ENCODE measurements around the gene NHS.
"Not testable (repeated sequence)": the region's sequence is repeated elsewhere in the genome, so short reads cannot be mapped to it uniquely, and the experiment has no call there.

The NHS gene

DNA sequence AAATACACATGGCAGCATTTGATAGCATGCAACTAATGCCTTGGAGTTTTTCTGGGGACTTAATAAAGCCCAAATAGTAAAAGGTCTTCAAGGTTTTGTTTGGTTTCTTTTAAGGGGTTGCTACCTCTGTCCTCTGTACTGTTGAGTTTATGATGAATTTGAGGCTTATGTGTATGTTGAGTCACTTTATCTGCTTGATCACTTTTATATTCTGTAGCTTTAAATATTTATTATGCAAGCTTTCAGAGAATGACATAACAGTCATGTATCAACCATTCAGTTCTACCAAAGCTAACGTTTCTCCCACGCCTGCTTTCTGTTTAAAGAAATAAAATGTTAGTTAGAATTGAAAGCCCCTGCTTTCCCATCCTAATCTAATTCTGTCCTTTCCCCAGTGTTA lies 122.2 kb downstream of the NHS start:
- in situ Hi-C loops (cut with MboI; ENCODE audit: low sequenced_read_pairs, unreplicated experiment) = no loop called here
- no peak for DNase-seq (ENCODE audit: low spot score)
- TF ChIP-seq, protein P1, sequence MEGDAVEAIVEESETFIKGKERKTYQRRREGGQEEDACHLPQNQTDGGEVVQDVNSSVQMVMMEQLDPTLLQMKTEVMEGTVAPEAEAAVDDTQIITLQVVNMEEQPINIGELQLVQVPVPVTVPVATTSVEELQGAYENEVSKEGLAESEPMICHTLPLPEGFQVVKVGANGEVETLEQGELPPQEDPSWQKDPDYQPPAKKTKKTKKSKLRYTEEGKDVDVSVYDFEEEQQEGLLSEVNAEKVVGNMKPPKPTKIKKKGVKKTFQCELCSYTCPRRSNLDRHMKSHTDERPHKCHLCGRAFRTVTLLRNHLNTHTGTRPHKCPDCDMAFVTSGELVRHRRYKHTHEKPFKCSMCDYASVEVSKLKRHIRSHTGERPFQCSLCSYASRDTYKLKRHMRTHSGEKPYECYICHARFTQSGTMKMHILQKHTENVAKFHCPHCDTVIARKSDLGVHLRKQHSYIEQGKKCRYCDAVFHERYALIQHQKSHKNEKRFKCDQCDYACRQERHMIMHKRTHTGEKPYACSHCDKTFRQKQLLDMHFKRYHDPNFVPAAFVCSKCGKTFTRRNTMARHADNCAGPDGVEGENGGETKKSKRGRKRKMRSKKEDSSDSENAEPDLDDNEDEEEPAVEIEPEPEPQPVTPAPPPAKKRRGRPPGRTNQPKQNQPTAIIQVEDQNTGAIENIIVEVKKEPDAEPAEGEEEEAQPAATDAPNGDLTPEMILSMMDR (IDR thresholded peaks at IDR 0.05; ENCODE audit: borderline replicate concordance, control extremely low read depth, extremely low read depth, insufficient read depth, missing control alignments) = no peak

GRCh38 chrX:17499512-17499911 lies 124.5 kb downstream of the NHS start:
- TF ChIP-seq, protein P1 (IDR thresholded peaks at IDR 0.05; ENCODE audit: borderline replicate concordance, control extremely low read depth, extremely low read depth, insufficient read depth, missing control alignments) = no peak
- DNase-seq (ENCODE audit: low spot score) = no peak
- in situ Hi-C loops (cut with MboI; ENCODE audit: low sequenced_read_pairs, unreplicated experiment) = no loop called here

DNA sequence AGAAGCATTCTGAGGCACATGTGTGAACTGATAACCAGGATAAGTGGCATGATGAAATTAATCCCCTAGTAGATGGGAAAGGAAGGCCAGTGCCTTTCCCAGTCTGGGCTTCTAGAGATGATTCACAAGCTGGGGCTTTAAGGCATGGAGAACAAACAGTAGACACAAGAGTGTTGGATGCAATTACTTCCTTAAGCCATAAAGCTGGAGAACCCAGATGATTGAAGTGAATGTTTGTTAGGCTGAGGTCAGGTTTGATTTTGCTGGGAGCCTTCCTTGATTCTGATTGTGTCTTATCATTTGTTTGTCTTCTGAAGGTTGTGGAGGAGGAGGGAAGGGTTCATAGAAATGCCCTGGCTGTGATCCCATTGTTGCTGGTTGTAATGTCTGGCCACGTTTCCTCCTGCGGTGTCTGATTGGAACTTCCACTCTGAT lies 125.2 kb downstream of the NHS start:
- DNase-seq (ENCODE audit: low spot score) = no peak
- in situ Hi-C loops (cut with MboI; ENCODE audit: low sequenced_read_pairs, unreplicated experiment) = no loop called here
- TF ChIP-seq, protein P1 (IDR thresholded peaks at IDR 0.05; ENCODE audit: borderline replicate concordance, control extremely low read depth, extremely low read depth, insufficient read depth, missing control alignments) = no peak

- TF ChIP-seq, protein P1 (IDR thresholded peaks at IDR 0.05; ENCODE audit: borderline replicate concordance, control extremely low read depth, extremely low read depth, insufficient read depth, missing control alignments) = no peak
- in situ Hi-C loops (cut with MboI; ENCODE audit: low sequenced_read_pairs, unreplicated experiment) = no loop called here
- DNase-seq (ENCODE audit: low spot score) = no peak
Observed at GRCh38 chrX:17501746-17502145, 126.7 kb downstream of the NHS start.

DNA sequence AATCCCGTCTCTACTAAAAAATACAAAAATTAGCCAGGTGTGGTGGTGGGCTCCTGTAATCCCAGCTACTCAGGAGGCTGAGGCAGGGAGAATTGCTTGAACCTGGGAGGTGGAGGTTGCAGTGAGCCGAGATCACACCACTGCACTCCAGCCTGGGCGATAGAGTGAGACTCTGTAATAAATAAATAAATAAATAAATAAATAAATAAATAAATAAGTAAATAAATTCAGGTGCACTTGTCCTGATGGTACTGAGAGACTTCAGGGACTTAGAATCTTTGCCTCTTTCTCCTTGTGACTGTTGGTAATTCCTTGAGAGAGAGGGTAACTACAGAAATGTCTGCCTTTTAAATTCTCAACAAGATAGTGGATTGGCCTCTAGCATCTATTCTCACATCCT lies 131.4 kb downstream of the NHS start:
- DNase-seq (ENCODE audit: low spot score); in situ Hi-C loops (cut with MboI; ENCODE audit: low sequenced_read_pairs, unreplicated experiment): not testable (repeated sequence)

DNA sequence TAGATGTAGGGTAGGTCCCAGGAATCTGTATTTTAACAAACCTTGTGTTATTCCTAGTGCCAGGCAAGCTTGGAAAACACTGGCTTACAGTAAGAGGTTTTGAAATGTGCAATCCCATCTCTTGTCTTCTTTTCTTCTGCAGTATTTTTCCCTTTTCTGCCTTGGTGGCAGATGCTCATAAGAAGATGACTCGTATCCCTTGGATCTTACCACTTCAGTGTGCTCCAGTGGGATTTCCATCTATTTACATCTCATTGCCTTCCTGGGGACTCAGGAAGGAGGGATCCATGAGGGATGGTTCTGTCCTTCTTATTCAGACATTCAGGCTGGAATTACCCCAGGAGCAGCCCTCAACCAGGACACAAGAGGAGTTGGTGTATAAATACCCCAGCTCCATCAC lies 136.6 kb downstream of the NHS start:
- in situ Hi-C loops (cut with MboI; ENCODE audit: low sequenced_read_pairs, unreplicated experiment) = no loop called here
- TF ChIP-seq, protein P1 (IDR thresholded peaks at IDR 0.05; ENCODE audit: borderline replicate concordance, control extremely low read depth, extremely low read depth, insufficient read depth, missing control alignments) = no peak

DNA sequence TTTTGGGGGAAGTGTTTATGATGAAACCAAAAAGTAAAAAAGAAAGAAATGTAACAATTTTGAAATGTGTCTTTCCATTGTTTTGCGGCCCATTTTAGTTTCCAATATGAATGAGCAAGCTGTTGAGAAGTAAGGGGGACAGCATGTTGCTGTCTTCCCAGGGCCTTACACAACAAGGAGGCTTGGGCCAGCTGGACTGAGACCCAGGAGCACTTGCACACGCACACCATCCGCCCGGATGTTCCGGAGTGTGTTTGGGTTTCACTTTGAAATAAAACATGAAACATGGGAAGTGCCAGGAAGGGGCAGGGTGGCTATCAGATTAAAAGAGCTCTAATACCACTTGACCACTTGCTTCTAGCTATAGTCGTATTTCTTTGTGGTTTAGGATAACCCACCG lies 144.4 kb downstream of the NHS start:
- in situ Hi-C loops (cut with MboI; ENCODE audit: low sequenced_read_pairs, unreplicated experiment) = no loop called here

More for the DNA sequence above, 136.6 kb downstream of the NHS start:
- no peak for DNase-seq (ENCODE audit: low spot score)

More for the DNA sequence above, 144.4 kb downstream of the NHS start:
- no peak for DNase-seq (ENCODE audit: low spot score)
- TF ChIP-seq, protein P1 (IDR thresholded peaks at IDR 0.05; ENCODE audit: borderline replicate concordance, control extremely low read depth, extremely low read depth, insufficient read depth, missing control alignments) = no peak

Data from GM13976 (cell line).